HG02970 (cell line): ENCODE data around the gene BID.
"Not testable (repeated sequence)": the region's sequence is repeated elsewhere in the genome, so short reads cannot be mapped to it uniquely, and the experiment has no call there.

Experiments used
- ATAC-seq: cut with Tn5 transposase; IDR thresholded peaks from one replicate; pipeline ENCODE4 v1.9.1; 2021; ENCODE audit warnings: mild to moderate bottlenecking, moderate library complexity, moderate number of reproducible peaks; ENCODE audit not compliant: unreplicated experiment, low FRiP score

BID gene

DNA sequence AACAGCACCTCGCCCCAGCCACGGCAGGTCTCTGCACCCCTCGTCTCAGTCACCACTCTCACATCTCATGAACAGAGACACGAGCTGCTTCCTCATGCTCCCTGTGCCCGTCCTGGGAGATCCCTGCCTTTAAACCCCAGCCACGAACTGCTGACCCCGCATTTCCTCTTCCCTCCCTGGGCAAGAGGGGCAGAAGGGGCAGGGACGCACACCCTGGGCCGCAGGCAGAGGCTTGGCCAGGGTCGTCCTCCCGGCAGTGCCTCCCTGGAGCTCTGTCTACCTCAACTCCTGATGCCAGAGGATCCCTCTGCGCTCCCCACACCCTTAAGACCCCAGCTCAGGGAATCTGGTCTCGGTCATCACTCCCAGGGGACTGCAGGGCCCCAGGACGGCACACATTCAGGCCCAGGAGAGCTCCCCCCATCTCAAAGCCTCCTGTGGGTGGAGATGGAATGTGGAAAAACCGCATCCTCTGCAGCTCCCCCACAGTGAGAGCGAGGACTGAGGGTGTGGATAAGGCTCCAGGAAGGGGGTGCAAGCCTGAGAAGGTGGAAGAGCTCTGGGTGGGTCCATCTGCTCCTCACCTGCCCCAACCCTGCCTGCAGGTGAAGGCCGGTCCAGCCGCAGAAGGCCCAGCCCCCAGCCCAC lies 1.2 kb downstream of the BID start:
- no peak for ATAC-seq

DNA sequence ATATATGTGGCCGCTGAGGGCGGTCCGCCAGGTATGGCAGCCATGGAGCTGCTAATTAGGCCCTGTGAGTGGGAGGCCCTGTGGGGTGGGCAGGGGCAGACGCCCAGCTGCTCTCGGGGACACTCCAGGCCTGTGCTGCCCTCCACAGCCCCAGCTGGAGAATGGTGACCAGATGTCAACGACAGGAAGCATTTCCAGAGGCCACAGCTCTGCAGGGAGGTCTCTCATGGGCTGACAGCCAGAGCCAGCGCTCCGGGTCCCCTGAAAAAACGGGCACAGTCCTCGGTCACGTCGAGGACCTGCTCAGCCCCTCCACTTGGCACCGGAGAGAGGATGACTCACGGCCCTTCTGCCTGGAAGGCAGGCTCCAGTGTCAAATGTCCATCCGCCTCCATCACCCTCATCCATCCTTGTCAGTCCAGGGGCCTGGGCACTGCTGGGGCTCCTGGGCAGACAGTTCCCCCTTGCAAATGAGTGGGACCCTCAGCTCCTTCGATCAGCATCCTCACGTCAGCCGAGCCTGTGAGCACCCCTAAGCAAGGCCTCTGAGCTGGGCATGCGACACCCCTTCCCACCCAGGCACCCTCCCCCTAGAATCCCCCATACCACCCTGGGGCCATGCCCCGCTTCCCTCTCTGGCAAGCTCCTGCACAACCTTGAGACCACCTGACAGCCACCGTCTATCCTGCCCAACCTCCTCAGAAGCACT lies 1.9 kb downstream of the BID start:
- ATAC-seq: no peak

DNA sequence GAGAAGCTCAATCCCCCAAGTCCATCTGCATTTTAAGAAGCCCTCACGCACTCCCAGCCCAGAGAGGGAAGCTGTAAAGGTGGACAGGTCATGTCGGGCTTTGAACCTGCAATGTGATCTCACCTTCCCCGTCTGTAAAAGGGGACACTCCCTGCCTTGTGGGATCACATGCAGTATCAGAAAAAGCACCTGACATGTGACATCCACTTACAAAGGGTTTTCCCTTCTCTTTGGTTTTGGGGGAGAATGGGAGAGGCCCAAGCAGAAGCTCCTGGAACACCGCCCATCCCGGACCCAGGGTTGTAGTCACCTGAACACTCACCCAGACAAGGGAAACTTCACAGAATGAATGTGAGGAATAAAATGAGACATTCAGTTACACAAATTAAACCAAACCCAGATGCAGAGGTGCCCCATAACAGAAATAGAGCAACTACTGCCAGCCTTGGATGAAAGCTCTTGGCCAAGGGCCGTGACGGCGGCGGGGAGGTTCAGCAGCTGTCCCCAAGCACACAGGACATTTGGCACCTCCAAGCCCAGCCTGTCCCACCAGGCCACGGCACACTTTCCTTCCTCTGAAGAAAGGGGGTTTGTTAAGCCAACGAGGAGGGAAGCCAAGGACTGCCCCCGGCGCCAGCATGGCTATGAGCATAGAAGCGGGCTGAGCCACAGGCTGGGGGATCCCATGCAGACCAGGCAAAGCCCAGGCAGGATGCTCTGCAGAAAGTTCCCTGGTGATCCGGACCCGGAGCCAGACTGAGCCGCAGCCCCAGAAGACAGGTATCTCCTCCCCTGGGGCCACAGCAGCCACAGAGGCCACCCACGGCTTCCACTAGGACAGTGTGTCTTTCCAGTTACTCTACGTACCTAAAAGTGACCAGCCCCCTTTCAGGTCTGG lies 3.8 kb downstream of the BID start:
- ATAC-seq: no peak

DNA sequence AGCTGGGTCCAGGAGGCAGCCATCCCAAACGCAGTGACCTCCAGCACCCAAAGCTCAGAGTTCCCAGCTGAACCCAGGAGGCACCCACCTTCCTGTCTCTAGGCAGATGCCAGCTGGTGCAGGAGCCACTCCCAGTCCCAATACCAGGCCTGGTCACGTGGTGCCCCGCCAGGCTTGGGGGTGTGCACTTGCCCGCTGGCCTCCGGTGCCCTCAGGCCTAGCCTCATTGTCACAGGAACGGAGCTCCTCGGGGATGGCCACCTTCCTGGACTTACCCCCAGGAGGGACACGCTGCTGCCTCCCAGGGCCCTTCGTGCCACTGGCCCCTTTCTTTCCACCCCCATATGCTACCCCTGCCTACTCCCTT lies 4.6 kb downstream of the BID start:
- ATAC-seq: no peak

DNA sequence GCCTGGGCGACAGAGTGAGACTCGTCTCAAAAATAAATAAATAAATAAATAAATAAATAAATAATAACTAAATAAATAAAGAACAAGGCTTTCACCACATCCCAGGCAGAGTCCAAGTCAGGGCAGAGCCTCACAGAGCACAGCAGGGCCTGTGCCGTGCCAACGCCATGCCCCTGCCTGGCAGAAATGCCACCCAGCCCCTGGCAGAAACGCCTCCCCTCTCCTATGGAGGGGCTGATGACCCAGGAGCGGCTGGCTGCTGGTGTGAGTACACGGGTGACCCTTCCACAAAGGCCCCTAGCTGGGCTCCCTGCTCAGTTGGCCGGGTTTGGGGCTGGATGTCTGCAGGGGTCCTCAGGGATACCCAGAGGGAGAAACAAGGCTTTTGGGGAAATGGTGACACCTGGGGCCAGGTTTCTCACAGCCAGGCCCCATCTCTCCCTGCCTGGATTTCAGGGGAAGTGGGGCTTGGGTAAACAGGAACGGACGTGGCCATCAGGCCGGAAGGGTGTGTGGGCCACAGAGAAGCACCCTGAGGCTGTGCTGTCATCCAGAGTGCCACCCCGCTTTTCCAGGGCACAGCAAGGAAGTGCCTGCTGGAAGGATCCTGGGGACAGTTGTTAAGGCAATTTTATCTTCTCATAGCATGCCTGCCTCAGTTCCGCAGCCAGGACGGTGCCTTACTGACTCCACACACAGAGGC lies 5.1 kb downstream of the BID start:
- no peak for ATAC-seq

DNA sequence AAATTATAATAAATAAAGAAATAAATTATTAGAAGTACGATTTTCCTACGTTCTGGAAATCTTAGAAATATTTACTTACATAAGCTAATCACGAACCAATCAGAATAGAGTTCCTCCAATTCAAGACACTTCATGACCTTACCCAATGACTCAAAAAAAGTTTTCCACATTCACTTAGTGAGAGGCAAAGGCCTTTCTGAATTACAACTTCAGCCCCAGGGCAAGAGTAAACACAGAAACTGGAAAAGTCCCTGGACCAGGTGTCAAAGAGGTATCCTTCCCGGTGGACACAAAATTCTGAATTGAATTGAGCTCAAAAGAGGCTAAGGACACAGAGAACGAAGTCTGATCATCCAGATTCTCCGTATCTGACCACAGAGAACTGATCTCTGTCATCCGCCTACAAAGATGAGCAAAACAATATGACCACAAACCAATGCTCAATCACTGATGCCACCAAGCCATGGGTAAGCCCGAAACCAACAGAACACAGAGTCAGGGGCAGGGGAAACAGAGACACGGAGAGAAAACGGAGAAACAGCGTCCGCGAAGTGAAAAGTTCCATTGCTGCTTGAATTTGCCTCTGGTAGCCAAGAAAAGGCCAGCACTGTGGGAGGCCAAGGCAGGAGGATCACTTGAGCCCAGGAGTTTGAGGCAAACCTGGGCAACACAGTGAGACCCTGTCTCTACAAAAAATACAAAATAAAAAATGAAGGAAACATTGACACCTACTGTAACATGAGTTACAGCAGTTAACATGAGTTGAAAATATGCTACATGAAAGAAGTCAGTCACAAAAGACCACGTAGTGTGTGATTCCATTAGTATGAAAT lies 6.8 kb downstream of the BID start:
- ATAC-seq: no peak

DNA sequence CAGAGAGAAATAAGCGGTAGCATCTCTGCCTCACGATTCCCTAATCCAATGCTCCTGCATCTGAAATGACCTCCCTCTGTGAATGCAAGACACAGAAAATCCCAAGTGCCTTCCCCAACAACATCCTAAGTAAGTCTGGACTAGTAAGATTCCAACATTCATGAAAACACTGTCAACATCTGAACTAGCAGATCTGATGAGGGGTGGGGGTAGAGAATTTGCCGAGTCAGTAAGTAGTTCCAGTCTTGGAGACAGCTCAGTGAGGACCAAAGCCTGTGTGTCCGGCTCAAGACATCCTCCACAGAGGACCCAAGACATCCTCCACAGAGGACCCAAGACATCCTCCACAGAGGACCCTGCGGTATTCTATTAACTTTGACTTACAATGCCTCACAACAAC lies 9.4 kb downstream of the BID start:
- ATAC-seq: not testable (repeated sequence)

DNA sequence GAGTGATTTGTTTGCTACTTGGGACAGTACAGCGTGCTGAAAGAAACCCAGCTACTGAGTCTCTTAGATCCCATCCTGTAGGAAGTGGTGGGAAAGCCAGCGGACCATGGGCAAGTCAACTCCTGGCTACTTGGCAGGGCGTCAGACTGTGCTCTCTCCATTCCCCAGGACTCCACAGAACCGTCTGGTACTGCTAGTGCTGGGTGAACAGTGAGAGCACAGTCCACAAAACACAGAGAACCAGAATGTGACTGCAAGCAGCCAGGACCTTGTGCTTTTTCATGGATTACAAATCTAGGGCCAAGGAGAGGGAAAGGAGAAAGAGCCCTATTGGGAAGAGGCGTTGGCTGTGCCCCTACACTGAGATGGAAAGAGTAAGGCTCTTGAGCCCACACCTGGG lies 10.2 kb downstream of the BID start:
- no peak for ATAC-seq

DNA sequence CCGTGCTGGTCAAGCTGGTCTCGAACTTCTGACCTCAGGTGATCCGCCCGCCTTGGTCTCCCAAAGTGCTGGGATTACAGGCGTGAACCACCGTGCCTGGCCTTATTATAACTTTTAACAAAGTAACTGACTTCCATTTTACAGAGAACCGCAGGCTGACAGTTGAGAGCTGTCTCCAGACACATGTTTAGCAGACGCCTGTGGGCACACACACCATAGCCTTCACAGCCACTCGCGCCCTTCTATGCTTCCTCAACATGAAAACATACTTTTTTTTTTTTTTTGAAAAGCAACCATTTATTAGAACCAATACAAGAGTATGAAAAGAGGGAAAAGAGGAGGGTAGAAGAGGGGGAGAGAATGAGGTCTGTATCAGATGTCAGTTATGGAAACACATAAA lies 10.8 kb downstream of the BID start:
- ATAC-seq: not testable (repeated sequence)

DNA sequence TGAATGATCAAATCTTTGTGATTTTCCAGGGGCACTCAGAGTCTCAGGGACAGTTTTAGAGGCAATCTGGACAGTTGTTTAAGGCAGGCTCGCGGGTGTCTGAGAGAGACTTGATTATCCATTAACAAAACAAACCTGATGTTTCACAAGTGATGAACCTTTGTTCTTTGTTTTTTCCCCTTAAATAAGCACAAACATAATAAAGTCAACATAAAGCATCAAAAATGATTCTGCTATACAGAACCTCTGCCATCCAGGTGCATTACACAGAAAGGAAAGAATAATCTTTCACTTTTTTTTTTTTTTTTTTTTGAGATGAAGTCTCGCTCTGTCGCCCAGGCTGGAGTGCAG lies 13.2 kb downstream of the BID start:
- ATAC-seq: no peak

DNA sequence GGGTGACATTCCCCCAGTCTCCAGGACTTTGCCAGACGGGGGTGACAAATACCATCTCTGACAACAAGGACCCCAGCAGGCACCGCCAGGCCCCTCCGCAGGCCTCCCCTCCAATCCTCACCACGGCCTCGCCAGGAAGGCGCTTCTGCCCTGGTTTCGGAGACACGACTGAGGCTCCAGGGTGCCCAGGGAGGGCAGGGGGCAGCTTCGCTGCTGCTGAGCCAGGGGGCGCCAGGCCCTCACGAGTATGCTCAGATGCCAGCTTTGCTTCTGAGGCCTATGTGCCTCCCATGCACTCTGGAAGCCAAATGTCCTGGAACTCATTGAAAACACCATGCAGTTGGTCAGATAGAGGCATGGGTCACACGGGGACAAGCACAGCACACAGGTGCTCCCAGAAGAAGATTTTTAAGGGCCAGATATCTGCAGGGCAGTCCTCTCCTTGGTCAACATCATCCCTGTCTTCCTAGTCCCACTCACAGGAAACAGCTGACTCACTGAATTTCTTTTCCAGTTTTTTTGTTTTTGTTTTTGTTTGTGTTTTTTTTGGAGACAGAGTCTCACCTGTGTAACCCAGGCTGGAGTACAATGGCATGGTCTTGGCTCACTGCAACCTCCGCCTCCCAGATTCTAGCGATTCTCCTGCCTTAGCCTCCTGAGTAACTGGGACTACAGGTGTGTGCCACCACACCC lies 19.9 kb downstream of the BID start:
- no peak for ATAC-seq

DNA sequence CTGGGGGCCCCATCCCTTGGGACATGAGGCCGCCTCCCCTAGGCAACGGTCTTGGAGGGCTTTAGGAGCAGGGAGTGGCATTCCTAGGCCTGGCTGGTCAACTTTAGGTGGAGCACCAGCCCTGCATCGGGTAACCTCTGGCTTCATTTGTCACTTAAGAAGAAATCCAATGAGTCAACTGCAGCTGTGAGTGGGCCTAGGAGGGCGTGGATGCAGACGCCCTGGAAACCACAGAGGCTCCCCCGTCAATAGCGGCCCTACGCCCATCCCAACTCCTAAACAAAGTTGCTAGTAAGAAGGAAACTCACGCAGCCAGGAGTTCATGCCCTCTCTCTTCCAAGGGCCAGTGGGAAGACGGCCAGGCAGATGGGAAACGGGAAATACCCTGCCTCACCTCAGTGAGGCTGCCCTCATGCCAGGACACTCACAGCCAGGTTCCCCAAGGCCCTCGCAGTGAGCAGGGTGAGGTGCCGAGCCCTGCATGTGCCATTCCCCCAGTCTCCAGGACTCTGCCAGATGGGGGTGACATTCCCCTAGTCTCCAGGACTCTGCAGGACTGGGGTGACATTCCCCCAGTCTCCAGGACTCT lies 20.8 kb downstream of the BID start:
- no peak for ATAC-seq

DNA sequence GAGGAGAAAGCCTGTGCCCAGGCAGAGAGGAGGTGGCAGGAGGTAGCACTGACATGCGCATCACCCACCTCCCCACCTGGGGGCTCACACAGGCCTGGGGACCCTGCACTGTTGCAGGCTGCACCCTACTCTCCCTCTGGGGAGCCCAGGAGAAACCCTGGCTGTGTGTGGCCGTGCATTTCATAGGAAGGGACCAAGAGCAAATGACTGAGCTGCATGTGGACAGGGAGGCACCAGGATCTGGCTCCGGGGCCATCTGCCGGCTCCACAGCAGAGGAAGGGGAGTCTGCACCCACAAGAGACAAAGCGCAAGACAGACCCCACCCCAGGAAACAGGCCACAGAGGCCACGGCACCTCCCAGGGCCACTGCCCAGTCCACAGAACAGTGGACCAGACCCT lies 22.7 kb downstream of the BID start:
- ATAC-seq: no peak

DNA sequence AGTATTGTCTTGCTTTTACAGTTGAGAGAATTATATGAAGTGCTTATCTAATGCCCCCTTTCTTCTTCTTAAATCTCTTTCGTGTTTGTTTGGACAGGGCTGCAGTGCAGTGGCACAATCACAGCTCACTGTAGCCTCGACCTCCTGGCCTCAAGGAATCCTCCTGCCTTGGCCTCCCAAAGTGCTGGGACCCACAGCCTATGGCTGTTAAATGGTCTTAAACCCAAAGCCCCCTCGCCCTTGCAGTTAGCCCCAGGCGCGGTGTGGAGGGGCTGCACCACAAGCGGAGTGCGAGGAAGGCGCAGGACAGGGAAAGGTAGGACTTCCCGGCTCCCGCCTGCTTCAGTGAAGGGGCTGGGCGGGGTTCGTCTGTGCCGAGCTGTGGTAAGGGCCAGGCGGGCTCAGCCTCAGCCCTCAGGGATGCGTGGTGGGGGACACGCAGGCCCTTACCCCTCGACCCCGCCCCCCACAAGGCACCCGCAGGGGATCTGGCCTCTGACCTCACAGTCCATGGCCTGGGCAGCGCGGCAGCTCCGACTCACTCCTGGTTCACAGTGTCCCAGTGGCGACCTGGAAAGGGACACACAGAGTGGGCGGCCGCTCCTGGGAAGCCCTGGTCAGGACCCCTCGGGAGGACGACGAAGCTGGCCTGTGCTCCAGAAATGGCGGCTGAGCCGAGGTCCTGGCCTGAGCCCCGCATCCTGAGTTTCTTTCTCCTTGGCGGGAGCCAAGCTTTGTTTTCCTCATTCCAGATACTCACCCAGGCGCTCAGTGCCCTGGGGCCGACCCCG lies 24.5 kb downstream of the BID start:
- ATAC-seq: no peak

DNA sequence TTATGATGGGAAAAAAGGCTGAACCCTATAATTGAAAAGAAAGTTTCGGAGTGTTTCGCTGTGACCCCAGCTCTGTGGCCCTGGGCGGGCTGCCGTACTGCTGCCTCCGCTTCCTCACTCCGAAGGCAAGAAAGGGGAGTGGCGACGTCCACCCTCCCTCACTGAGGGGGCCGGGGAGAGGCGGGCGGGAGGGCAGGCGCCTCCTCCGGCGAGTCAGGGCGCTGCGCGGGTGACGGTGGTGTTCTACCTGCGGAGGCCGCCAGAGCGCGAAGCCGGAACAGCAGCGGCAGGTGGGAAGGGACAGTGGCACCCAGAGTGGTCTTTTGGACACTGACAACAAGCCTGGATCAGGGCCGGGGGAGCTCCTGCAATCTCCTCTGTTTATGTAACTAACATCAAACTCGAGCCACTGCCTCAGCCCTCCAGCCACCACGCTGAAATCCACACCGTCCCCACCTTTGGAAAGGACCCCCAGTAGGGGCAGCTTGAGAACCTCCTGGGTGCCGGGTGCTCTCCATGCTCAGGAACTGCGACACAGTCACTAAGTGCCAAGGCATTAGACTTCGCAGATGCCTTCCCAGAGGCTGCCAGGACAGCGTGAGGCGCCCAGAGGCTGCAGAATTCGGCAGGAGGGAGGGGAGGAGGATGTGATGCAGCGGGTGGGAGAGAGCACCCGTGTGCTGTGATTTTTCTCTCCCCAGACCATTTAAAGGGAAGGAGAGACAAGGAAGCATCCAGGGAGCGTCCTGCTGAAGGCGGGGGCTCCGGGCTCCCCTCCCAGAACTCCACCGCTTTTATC lies 25.5 kb downstream of the BID start:
- ATAC-seq: no peak

DNA sequence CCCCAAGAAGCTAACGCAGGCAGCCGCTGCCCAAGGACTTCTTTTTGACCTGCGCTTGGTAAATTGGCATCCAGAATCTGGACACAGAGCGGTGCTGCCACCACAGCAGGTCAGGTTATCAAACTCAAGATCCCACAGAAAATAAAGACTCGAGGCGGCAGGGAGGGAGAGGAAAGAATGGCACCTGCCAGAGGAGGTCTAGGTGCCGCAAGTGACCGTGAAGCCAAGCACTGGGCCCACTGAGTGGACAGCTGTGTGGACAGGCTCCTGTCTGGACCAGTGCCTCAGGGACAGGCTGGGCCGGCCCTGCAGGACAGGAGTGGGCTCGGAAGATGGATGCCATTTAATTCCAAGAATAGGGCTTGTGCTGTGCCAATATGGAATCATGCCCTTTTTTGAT lies 27.4 kb downstream of the BID start:
- no peak for ATAC-seq

DNA sequence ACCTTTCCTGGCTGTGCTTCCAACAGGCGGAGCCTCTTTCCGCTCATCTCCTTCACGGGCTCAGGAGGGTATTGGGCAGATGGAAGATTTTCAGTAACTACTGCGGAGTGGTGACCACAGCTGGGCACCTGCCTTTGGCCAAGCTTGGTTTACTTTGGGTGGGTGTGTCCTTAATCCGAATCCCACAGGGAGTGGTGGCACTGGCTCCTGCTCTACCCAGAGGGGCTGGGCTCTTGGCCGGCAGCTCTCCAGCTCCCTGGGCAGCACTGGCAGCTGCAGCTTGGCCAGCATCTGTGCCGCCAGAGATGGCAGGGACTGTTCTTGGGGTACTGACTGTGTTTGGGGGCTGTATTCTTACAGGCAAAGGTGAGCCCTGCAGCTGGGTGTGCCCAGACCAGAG lies 29.8 kb downstream of the BID start:
- ATAC-seq: no peak
